IMR-90 (cell line): Measurements from ENCODE around the gene ACOX3. TPM values are rescaled to one million over a fixed set of nuclear protein-coding genes. Genes with fewer than 3 reads are reported as not detected.

Experiments
- ATAC-seq: fragments of 200-7000 bp; cut with Tn5 transposase; 2 replicates; pipeline ENCODE4 v1.9.1; 2020; ENCODE audit warnings: low read depth, mild to moderate bottlenecking, moderate library complexity
- BruUV-seq: library from RNA; stranded (reverse); fragments of 400-500 nt; replicated peaks from 2 replicates; lab custom pipeline; 2021; lab: Mats Ljungman, UMichigan
- CTCF ChIA-PET: fragments of 300-600 bp; formaldehyde crosslinking; extraction: SDS; loops from one replicate; lab custom pipeline; 2021; ENCODE audit warnings: antibody characterized with exemption; lab: Yijun Ruan, JAX
- POLR2A ChIA-PET: fragments of 300-600 bp; sonication (Branson Sonifier 250); formaldehyde crosslinking; loops from one replicate; lab custom pipeline; 2022; ENCODE audit warnings: antibody characterized with exemption; ENCODE audit not compliant: unreplicated experiment; lab: Charles Lee
- DNase-seq: peaks from one replicate; pipeline ENCODE4 v3.0.0; 2013
- H2AFZ ChIP-seq: replicated peaks from 2 replicates; pipeline ENCODE3; 2013; ENCODE audit warnings: low read length, mild to moderate bottlenecking; ENCODE audit not compliant: poor library complexity
- H2AK5ac ChIP-seq: 2 replicates; pipeline ENCODE4 v1.6.1; 2013; ENCODE audit warnings: low read depth, low read length, inconsistent platforms
- H2AK9ac ChIP-seq: replicated peaks from 2 replicates; pipeline ENCODE3; 2013; ENCODE audit warnings: mild to moderate bottlenecking, low read depth, low read length, moderate library complexity; ENCODE audit not compliant: poor library complexity
- H2BK120ac ChIP-seq: 2 replicates; pipeline ENCODE4 v1.6.1; 2013; ENCODE audit warnings: low read depth, low read length, inconsistent platforms
- H2BK15ac ChIP-seq: 3 replicates; pipeline ENCODE4 v1.6.1; 2013; ENCODE audit warnings: low read depth, low read length, inconsistent platforms
- H2BK20ac ChIP-seq: 2 replicates; pipeline ENCODE4 v1.6.1; 2013; ENCODE audit warnings: low read depth, mild to moderate bottlenecking, inconsistent platforms, low read length, moderate library complexity
- H2BK5ac ChIP-seq: 2 replicates; pipeline ENCODE4 v1.6.1; 2013; ENCODE audit warnings: mild to moderate bottlenecking, low read depth, low read length, inconsistent platforms; ENCODE audit not compliant: poor library complexity, severe bottlenecking
- H3K14ac ChIP-seq: replicated peaks from 2 replicates; pipeline ENCODE4 v1.6.1; 2013; ENCODE audit warnings: low read depth, low read length, inconsistent platforms
- H3K18ac ChIP-seq: 2 replicates; pipeline ENCODE4 v1.6.1; 2013; ENCODE audit warnings: low read depth, low read length, control low read depth
- H3K23ac ChIP-seq: 2 replicates; pipeline ENCODE4 v1.6.1; 2013; ENCODE audit warnings: low read depth, low read length, inconsistent platforms
- H3K27ac ChIP-seq: 2 replicates; pipeline ENCODE4 v1.5.1; 2013; ENCODE audit warnings: mild to moderate bottlenecking, control low read depth, low read length; ENCODE audit not compliant: insufficient read depth
- H3K27me3 ChIP-seq: 2 replicates; pipeline ENCODE4 v1.6.1; 2013; ENCODE audit warnings: low read length; ENCODE audit not compliant: control insufficient read depth, insufficient read depth
- H3K36me3 ChIP-seq: 2 replicates; pipeline ENCODE4 v1.6.1; 2013; ENCODE audit warnings: low read length, mixed read lengths; ENCODE audit not compliant: control insufficient read depth, insufficient read depth
- H3K4ac ChIP-seq: 2 replicates; pipeline ENCODE4 v1.6.1; 2013; ENCODE audit warnings: low read depth, low read length, inconsistent platforms
- H3K4me1 ChIP-seq: 2 replicates; pipeline ENCODE4 v1.6.1; 2013; ENCODE audit warnings: low read length, mixed read lengths; ENCODE audit not compliant: control insufficient read depth, insufficient read depth
- H3K4me2 ChIP-seq: 2 replicates; pipeline ENCODE4 v1.6.1; 2013; ENCODE audit warnings: low read depth, mild to moderate bottlenecking, control low read depth, low read length, moderate library complexity
- H3K4me3 ChIP-seq: 2 replicates; pipeline ENCODE4 v1.5.1; 2013; ENCODE audit warnings: low read depth, mild to moderate bottlenecking, control low read depth, low read length, moderate library complexity; ENCODE audit not compliant: insufficient read depth
- H3K56ac ChIP-seq: 2 replicates; pipeline ENCODE4 v1.6.1; 2013; ENCODE audit warnings: low read length, inconsistent platforms; ENCODE audit not compliant: insufficient read depth; ENCODE audit errors: extremely low read depth
- H3K79me1 ChIP-seq, 2 experiments: 2 replicates each; pipeline ENCODE4 v1.6.1; 2013; ENCODE audit warnings: low read length in 2 of 2, inconsistent platforms in 1 of 2, low read depth in 1 of 2
- H3K9ac ChIP-seq: 2 replicates; pipeline ENCODE4 v1.6.1; 2013; ENCODE audit warnings: low read depth, low read length, control low read depth
- H3K9me1 ChIP-seq: 2 replicates; pipeline ENCODE4 v1.6.1; 2013; ENCODE audit warnings: low read length, inconsistent platforms; ENCODE audit not compliant: insufficient read depth
- H3K9me3 ChIP-seq: 2 replicates; pipeline ENCODE4 v1.6.1; 2013; ENCODE audit warnings: low read length; ENCODE audit not compliant: control insufficient read depth, insufficient read depth
- H4K20me1 ChIP-seq: 2 replicates; pipeline ENCODE4 v1.6.1; 2013; ENCODE audit warnings: low read length, inconsistent platforms; ENCODE audit not compliant: insufficient read depth
- H4K5ac ChIP-seq: 2 replicates; pipeline ENCODE4 v1.6.1; 2013; ENCODE audit warnings: mild to moderate bottlenecking, low read depth, low read length, control low read depth
- H4K8ac ChIP-seq, 2 experiments: 2 replicates each; pipeline ENCODE4 v1.6.1; 2013; ENCODE audit warnings: low read depth in 2 of 2, low read length in 2 of 2, control low read depth in 1 of 2, inconsistent platforms in 1 of 2
- H4K91ac ChIP-seq: 2 replicates; pipeline ENCODE4 v1.6.1; 2013; ENCODE audit warnings: low read depth, low read length, inconsistent platforms; ENCODE audit not compliant: insufficient read depth
- BHLHE40 ChIP-seq: fragments of 150-350 bp; IDR thresholded peaks from 2 replicates; pipeline ENCODE4 v1.6.1; 2016; ENCODE audit warnings: mild to moderate bottlenecking, low read depth, low read length
- CEBPB ChIP-seq: IDR thresholded peaks from 2 replicates; pipeline ENCODE4 v1.6.1; 2012; ENCODE audit warnings: low read depth, low read length, improper control_type of control experiment
- CHD1 ChIP-seq: IDR thresholded peaks from 2 replicates; pipeline ENCODE4 v1.6.1; 2012; ENCODE audit warnings: low read depth, low read length, improper control_type of control experiment
- MAFK ChIP-seq: IDR thresholded peaks from 2 replicates; pipeline ENCODE4 v1.6.1; 2012; ENCODE audit warnings: low read depth, low read length, improper control_type of control experiment
- MXI1 ChIP-seq: IDR thresholded peaks from 2 replicates; pipeline ENCODE4 v1.6.1; 2012; ENCODE audit warnings: low read depth, mild to moderate bottlenecking, low read length, moderate library complexity, borderline replicate concordance
- NFE2L2 ChIP-seq: fragments of 150-350 bp; IDR thresholded peaks from 2 replicates; pipeline ENCODE4 v1.6.1; 2016; ENCODE audit warnings: low read depth, mild to moderate bottlenecking, low read length
- POLR2A ChIP-seq: IDR thresholded peaks from 2 replicates; pipeline ENCODE4 v1.6.1; 2012; ENCODE audit warnings: mild to moderate bottlenecking, low read depth, low read length
- RFX5 ChIP-seq: IDR thresholded peaks from 2 replicates; pipeline ENCODE4 v1.8.0; 2012; ENCODE audit warnings: low read depth, mild to moderate bottlenecking, low read length, moderate library complexity
- SMC3 ChIP-seq: fragments of 150-350 bp; IDR thresholded peaks from 2 replicates; pipeline ENCODE4 v1.6.1; 2016; ENCODE audit warnings: low read depth, mild to moderate bottlenecking, antibody characterized with exemption, low read length, moderate library complexity
- WGBS, 2 experiments: methylation state at CpG; one replicate each; pipeline versions ENCODE4 v1.1.5 to v1.1.7; 2013; ENCODE audit warnings: missing lambda C conversion rate in 2 of 2; ENCODE audit not compliant: insufficient read length in 1 of 2; ENCODE audit errors: extremely low coverage in 2 of 2; 5-methylcytosine and 5-hydroxymethylcytosine counted together
- dilution Hi-C: fragments of 300-500 bp; cut with HindIII; formaldehyde crosslinking; loops from one replicate; pipeline ENCODE4 v1.14.3; 2018; ENCODE audit warnings: low sequenced_read_pairs; ENCODE audit not compliant: unreplicated experiment
- in situ Hi-C: fragments of 300-500 bp; cut with MboI; formaldehyde crosslinking; loops from 3 replicates; pipeline ENCODE4 v1.14.3; 2019; ENCODE audit warnings: low sequenced_read_pairs, inconsistent platforms, mixed read lengths
- intact Hi-C: fragments of 100-400 bp; cut with micrococcal nuclease; formaldehyde crosslinking; loops from 2 replicates; pipeline ENCODE4 v1.10.0; 2022
- polyA plus RNA-seq, 3 experiments: library from polyadenylated mRNA; depleted of rRNA; stranded (reverse); fragments of >200 nt; gene quantifications; 2 replicates each; pipeline ENCODE4 v1.2.3, GENCODE V29; 2012; ENCODE audit warnings: low replicate concordance in 1 of 3
- total RNA-seq: library from RNA; depleted of rRNA; stranded (reverse); fragments of >200 nt; gene quantifications from 2 replicates; pipeline ENCODE4 v1.2.3, GENCODE V29; 2012
- TF ChIP-seq, protein P1 (sequence below): fragments of 150-350 bp; IDR thresholded peaks from 2 replicates; pipeline ENCODE4 v1.6.1; 2016; ENCODE audit warnings: low read depth, mild to moderate bottlenecking, low read length, moderate library complexity, borderline replicate concordance
- TF ChIP-seq, protein P2 (sequence below): conservative IDR thresholded peaks from 2 replicates; pipeline ENCODE4 v1.5.1; 2012; ENCODE audit warnings: mild to moderate bottlenecking, low read depth, low read length, improper control_type of control experiment

The ACOX3 gene
- total and polyA plus RNA-seq, 2 of the 4 experiments (the other 2 are of a cell fraction) = 15.2 to 25.8 TPM

DNA sequence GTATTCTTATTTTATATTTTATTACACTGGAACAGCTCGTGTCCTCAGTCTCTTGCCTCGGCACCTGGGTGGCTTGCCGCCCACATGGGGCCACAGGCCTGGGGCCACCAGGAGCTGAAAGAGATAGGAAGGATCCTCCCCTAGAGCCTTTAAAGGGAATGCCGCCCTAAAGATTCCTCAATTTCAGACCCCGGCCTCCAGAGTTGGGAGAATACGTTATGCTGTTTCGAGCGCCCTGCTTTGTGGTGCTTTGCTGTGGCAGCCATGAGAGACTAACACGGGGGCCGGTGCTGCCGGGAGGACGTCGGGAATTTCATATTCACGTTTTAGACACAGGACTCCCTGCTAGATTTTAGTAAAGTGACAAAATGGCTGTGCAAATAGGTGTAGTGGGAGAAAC lies 33.2 kb downstream of the ACOX3 start:
- H3K4ac ChIP-seq = no peak overlapping the region
- no peak overlapping the region for H2AK5ac ChIP-seq
- intact Hi-C loops (loop anchor here (1.0 kb wide), 1 partner anchor 165 kb away; no protein-coding TSS in a partner anchor), in situ Hi-C loops (no loop called here), dilution Hi-C loops (no loop called here)
- no peak overlapping the region for H3K23ac ChIP-seq
- H3K9ac ChIP-seq = no peak overlapping the region
- 100% methylated on average over 1 of the region's 14 CpGs; no CpG with 5 or more reads in 1 of the 2 experiments for WGBS, 2 experiments
- POLR2A ChIA-PET = no interaction called here
- H3K4me3 ChIP-seq = no peak overlapping the region
- no peak overlapping the region for H4K91ac ChIP-seq
- H2BK120ac ChIP-seq = no peak overlapping the region
- DNase-seq = no peak
- ATAC-seq = no peak
- no peak for TF ChIP-seq RFX5
- no peak for TF ChIP-seq CEBPB
- no peak for TF ChIP-seq BHLHE40
- TF ChIP-seq, protein P1, sequence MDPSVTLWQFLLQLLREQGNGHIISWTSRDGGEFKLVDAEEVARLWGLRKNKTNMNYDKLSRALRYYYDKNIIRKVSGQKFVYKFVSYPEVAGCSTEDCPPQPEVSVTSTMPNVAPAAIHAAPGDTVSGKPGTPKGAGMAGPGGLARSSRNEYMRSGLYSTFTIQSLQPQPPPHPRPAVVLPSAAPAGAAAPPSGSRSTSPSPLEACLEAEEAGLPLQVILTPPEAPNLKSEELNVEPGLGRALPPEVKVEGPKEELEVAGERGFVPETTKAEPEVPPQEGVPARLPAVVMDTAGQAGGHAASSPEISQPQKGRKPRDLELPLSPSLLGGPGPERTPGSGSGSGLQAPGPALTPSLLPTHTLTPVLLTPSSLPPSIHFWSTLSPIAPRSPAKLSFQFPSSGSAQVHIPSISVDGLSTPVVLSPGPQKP = no peak
- no peak for TF ChIP-seq SMC3
- no peak for TF ChIP-seq POLR2A
- TF ChIP-seq CHD1 = no peak
- no peak for TF ChIP-seq NFE2L2
- TF ChIP-seq, protein P2, sequence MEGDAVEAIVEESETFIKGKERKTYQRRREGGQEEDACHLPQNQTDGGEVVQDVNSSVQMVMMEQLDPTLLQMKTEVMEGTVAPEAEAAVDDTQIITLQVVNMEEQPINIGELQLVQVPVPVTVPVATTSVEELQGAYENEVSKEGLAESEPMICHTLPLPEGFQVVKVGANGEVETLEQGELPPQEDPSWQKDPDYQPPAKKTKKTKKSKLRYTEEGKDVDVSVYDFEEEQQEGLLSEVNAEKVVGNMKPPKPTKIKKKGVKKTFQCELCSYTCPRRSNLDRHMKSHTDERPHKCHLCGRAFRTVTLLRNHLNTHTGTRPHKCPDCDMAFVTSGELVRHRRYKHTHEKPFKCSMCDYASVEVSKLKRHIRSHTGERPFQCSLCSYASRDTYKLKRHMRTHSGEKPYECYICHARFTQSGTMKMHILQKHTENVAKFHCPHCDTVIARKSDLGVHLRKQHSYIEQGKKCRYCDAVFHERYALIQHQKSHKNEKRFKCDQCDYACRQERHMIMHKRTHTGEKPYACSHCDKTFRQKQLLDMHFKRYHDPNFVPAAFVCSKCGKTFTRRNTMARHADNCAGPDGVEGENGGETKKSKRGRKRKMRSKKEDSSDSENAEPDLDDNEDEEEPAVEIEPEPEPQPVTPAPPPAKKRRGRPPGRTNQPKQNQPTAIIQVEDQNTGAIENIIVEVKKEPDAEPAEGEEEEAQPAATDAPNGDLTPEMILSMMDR = no peak
- no peak for TF ChIP-seq MXI1
- no peak for TF ChIP-seq MAFK
- peaks cover 26% of the 10 kb centered on the region for H3K36me3 ChIP-seq
- no peak overlapping the region for H2AFZ ChIP-seq
- H3K9me1 ChIP-seq = no peaks in the 10 kb centered on the region; the same call in 1 of the 2 replicates
- CTCF ChIA-PET = interaction anchor here (1.6 to 2.3 kb wide), 2 partner anchors 165 to 231 kb away, joined by 6 to 8 read pairs; no protein-coding TSS in a partner anchor
- no peak overlapping the region for H3K27ac ChIP-seq
- no peak overlapping the region for H2AK9ac ChIP-seq
- no peak overlapping the region for H3K56ac ChIP-seq
- peaks cover 0 to 3% of the 10 kb centered on the region in 2 experiments; a peak in 1 of 4 replicates for H3K79me1 ChIP-seq
- no TSS peak for BruUV-seq
- H2BK15ac ChIP-seq = no peak overlapping the region
- no peak overlapping the region for H2BK5ac ChIP-seq
- H2BK20ac ChIP-seq = no peak overlapping the region
- no peaks in the 10 kb centered on the region for H3K9me3 ChIP-seq
- H3K27me3 ChIP-seq = no peaks in the 10 kb centered on the region
- no peak overlapping the region for H4K5ac ChIP-seq
- H3K4me2 ChIP-seq = no peak overlapping the region
- no peak overlapping the region for H3K14ac ChIP-seq
- no peak overlapping the region for H3K18ac ChIP-seq
- no peak overlapping the region for H4K8ac ChIP-seq
- no peaks in the 10 kb centered on the region for H3K4me1 ChIP-seq
- no peaks in the 10 kb centered on the region for H4K20me1 ChIP-seq
